Esophagus squamous epithelium (tissue), 5 donors: ENCODE measurements around the gene SNX10. TPM values are rescaled to one million over a fixed set of nuclear protein-coding genes. Genes with fewer than 3 reads are reported as not detected.

ENCODE experiments used
- DNase-seq: peaks from one replicate; lab custom pipeline; 2025; lab: John Stamatoyannopoulos, UW
- H3K27ac ChIP-seq, 4 donors: fragments of 200-600 bp; sonication (generic); one replicate each; pipeline ENCODE4 v1.5.1; 2016 to 2019; ENCODE audit warnings: mild to moderate bottlenecking in 1 of 4
- H3K27me3 ChIP-seq, 4 donors: fragments of 200-600 bp; sonication (generic); 1 replicate in 3 of 4; 2 replicates in 1 of 4; pipeline versions ENCODE4 v1.5.1 to v1.6.0; 2017 to 2021; ENCODE audit warnings: antibody characterized with exemption in 1 of 4
- H3K36me3 ChIP-seq, 3 donors: fragments of 200-600 bp; sonication (generic); one replicate each; pipeline ENCODE4 v1.5.1; 2016 to 2019
- H3K4me1 ChIP-seq, 3 donors: fragments of 200-600 bp; sonication (generic); one replicate each; pipeline ENCODE4 v1.5.1; 2017 to 2019
- H3K4me3 ChIP-seq, 4 donors: fragments of 200-600 bp; sonication (generic); 1 replicate in 3 of 4; 2 replicates in 1 of 4; pipeline ENCODE4 v1.5.1; 2016 to 2019; ENCODE audit warnings: mild to moderate bottlenecking in 2 of 4, moderate library complexity in 1 of 4
- H3K9me3 ChIP-seq, 3 donors: fragments of 200-600 bp; sonication (generic); one replicate each; pipeline ENCODE4 v1.5.1; 2016 to 2019
- POLR2A ChIP-seq, 4 donors: fragments of 450-650 bp; IDR thresholded peaks; one replicate each; pipeline ENCODE4 v1.6.1; 2017; ENCODE audit warnings: antibody characterized with exemption in 4 of 4, mild to moderate bottlenecking in 4 of 4, moderate library complexity in 3 of 4
- WGBS, 2 donors: methylation state at CpG; one replicate each; pipeline ENCODE4 v1.1.5; 2018; 5-methylcytosine and 5-hydroxymethylcytosine counted together
- intact Hi-C: fragments of 100-400 bp; cut with DNase I; formaldehyde crosslinking; loops from one replicate; pipeline ENCODE4 v1.15.0; 2022
- total RNA-seq, 4 donors: library from RNA; depleted of rRNA; stranded (reverse); fragments of >200 nt; gene quantifications; one replicate each; pipeline ENCODE4 v1.1.0, GENCODE V29; 2016
- TF ChIP-seq, protein P1 (sequence below), 6 experiments: fragments of 450-650 bp in 4 of 6; fragments of 200-600 bp in 2 of 6; sonication (generic) in 2 of 6; IDR thresholded peaks; one replicate each; pipeline ENCODE4 v1.5.1; 2016 to 2019; ENCODE audit warnings: antibody characterized with exemption in 6 of 6, mild to moderate bottlenecking in 4 of 6, moderate library complexity in 4 of 6
- donor health status: DM: yes; HTN: yes; CAD: no.

Gene SNX10
- total RNA-seq, 4 donors from 2014 or later = 2.7 to 7.4 (median 3.6) TPM; not detected in 1

DNA sequence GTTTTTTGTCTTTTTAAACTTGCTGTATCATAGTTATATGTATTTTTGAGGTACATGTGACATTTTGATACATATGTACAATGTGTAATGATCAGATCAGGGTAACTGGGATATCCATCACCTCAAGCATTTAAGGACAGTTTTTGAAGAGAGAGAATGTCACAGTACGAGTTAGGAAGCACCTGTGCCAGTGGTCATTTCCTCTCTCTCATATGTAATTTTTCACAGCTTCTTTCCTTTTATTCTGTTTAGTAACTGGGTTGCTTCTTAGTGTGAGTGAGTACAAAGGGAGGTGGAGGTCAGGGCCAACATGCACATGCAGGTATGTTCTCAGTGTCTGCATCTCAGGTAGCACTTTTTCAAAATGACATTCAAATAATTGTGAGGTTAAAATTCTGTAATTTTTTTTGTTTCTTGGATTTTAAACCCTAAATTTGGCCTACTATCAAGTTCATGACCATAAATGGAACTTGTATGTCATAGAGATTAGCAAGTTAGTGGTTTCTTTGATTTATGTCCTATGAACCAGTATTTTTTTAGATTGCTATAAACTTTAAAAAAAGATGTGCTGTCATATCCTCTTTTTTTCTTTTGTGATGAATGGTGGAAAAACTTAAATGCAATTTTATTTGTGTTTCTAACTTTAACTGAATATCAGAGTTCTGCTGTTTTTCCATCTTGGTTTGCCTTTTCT lies 42.7 kb downstream of the SNX10 start:
- Histone ChIP-seq H3K4me1 (no peaks in the 10 kb centered on the region), H3K27ac (no peak overlapping the region), H3K4me3 (no peak overlapping the region), H3K9me3 (no peaks in the 10 kb centered on the region), H3K27me3 (no peaks in the 10 kb centered on the region), H3K36me3 (no peaks in the 10 kb centered on the region)
- DNase-seq = no peak
- TF ChIP-seq POLR2A (IDR thresholded peaks at IDR 0.05) = no peak
- TF ChIP-seq, protein P1, sequence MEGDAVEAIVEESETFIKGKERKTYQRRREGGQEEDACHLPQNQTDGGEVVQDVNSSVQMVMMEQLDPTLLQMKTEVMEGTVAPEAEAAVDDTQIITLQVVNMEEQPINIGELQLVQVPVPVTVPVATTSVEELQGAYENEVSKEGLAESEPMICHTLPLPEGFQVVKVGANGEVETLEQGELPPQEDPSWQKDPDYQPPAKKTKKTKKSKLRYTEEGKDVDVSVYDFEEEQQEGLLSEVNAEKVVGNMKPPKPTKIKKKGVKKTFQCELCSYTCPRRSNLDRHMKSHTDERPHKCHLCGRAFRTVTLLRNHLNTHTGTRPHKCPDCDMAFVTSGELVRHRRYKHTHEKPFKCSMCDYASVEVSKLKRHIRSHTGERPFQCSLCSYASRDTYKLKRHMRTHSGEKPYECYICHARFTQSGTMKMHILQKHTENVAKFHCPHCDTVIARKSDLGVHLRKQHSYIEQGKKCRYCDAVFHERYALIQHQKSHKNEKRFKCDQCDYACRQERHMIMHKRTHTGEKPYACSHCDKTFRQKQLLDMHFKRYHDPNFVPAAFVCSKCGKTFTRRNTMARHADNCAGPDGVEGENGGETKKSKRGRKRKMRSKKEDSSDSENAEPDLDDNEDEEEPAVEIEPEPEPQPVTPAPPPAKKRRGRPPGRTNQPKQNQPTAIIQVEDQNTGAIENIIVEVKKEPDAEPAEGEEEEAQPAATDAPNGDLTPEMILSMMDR (IDR thresholded peaks at IDR 0.05) = no peak
- intact Hi-C loops = no loop called here
- 74 to 78% methylated on average over 1 of the region's 1 CpG for WGBS, 2 donors

DNA sequence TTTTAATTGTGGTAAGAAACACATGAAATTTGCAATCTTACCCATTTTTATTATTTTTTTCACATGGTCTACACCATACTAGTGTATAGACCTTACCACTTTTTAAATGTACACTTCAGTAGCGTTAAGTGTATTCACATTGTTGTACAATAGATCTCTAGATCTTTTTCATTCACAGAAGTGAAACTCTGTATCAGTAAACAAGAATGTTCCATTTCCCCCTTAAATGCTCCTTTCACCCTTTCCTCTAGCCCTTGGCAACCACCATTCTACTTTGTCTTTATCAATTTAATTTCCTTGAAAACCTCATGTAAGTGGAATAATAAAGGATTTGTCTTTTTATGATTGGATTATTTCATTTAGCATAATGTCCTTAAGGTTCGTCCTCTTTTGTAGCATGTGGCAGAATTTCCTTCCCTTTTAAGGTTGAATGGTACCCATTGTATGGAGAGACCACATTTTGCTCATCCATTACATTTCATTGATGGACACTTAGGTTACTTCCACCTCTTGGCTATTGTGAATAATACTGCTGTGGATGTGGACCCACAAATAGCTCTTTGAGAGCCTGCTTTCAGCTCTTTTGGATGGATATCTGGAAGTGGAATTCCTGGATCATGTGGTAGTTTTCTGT lies 45.7 kb downstream of the SNX10 start:
- Histone ChIP-seq H3K9me3 (no peaks in the 10 kb centered on the region), H3K27ac (no peak overlapping the region), H3K27me3 (no peaks in the 10 kb centered on the region), H3K4me3 (no peak overlapping the region), H3K4me1 (no peaks in the 10 kb centered on the region), H3K36me3 (no peaks in the 10 kb centered on the region)
- DNase-seq = no peak
- intact Hi-C loops = no loop called here
- TF ChIP-seq POLR2A (IDR thresholded peaks at IDR 0.05) = no peak
- TF ChIP-seq, protein P1 (IDR thresholded peaks at IDR 0.05) = no peak
- 46 to 78% methylated on average over 2 of the region's 2 CpGs for WGBS, 2 donors

DNA sequence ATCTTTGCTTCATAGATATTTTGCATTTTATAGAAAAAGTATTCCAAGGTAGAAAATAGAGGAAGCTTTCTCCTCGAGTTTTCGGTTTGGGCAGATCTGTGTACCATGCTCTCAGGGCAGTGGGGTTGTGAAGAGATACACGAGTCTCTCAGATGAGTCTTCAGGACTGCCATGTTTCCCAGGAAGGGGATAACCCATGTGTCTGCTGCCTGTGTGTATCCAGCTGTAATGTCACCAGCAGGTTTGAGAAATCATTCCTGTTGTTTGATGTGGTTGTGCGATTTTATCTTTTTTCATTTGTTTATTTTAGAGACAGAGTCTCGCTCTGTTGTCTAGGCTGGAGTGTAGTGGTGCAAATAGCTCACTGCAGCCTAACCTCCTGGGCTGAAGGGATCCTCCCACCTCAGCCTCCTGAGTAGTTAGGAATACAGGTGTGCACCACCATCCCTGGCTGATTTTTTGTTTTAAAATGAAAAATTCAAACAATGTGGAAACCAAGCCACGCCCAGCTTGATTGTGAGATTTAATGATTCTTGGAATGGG lies 48.9 kb downstream of the SNX10 start:
- no peak overlapping the region for H3K27ac ChIP-seq
- H3K27me3 ChIP-seq = no peaks in the 10 kb centered on the region
- no peaks in the 10 kb centered on the region for H3K9me3 ChIP-seq
- no peak overlapping the region for H3K4me3 ChIP-seq
- no peaks in the 10 kb centered on the region for H3K36me3 ChIP-seq
- intact Hi-C loops = no loop called here
- DNase-seq = no peak
- TF ChIP-seq, protein P1 (IDR thresholded peaks at IDR 0.05) = no peak
- TF ChIP-seq POLR2A (IDR thresholded peaks at IDR 0.05) = no peak
- H3K4me1 ChIP-seq = no peaks in the 10 kb centered on the region
- 80 to 91% methylated on average over 6 of the region's 6 CpGs for WGBS, 2 donors

DNA sequence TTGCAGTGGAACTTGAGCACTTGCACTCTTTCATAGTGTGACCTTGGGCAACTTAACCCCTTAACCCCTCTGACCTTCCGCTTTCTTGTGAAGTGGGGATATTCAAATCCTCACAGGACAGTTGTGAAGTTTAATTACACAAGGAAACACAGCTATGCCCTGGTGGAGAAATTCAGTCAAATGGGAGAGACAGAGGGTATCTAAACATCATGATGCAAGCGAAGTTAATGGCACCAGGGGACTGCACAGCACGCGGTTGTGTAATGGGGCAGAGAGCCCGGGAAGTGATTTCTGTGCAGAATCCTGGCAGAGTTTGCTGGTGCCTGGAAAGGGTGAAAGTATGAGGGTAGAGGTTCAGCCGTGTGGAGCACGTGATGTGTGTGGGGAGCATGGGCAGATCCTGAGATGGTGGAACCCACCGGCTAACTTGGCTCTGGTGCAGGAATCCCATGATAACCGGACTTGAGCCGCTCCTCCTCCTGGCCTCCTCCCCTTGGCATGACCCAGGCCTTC lies 51.7 kb downstream of the SNX10 start:
- peaks cover 0 to 18% (median 0%) of the 10 kb centered on the region in 3 donors for H3K4me1 ChIP-seq
- H3K36me3 ChIP-seq = no peaks in the 10 kb centered on the region
- TF ChIP-seq, protein P1 (IDR thresholded peaks at IDR 0.05) = no peak
- no peak for TF ChIP-seq POLR2A (IDR thresholded peaks at IDR 0.05)
- no peak overlapping the region for H3K27ac ChIP-seq
- WGBS, 2 donors = 90 to 95% methylated on average over 10 of the region's 10 CpGs
- intact Hi-C loops = no loop called here
- no peaks in the 10 kb centered on the region for H3K9me3 ChIP-seq
- H3K27me3 ChIP-seq = no peaks in the 10 kb centered on the region
- H3K4me3 ChIP-seq = no peak overlapping the region
- DNase-seq = no peak

DNA sequence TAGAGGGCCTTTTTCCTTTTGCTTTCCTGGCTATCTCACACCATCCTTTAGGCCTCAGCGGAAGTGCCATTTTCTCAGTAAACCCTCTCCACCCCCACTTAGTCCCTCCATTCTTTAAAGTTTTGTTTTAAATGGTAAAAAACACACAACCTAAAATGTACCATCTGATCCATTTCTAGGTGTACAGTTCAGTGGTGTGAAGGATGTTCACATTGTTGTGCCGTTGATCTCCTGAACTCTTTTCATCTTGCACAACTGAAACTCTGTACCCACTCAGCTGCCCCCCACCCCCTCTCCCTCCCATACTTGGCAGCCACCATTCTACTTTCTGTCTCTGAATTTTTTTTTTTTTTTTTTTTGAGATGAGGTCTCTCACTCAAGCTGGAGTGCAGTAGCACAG lies 52.2 kb downstream of the SNX10 start:
- no peaks in the 10 kb centered on the region for H3K9me3 ChIP-seq

More for the DNA sequence above, 52.2 kb downstream of the SNX10 start:
- Histone ChIP-seq H3K4me1 (peaks cover 0 to 22% (median 0%) of the 10 kb centered on the region in 3 donors), H3K27me3 (no peaks in the 10 kb centered on the region), H3K4me3 (no peak overlapping the region), H3K27ac (no peak overlapping the region), H3K36me3 (no peaks in the 10 kb centered on the region)
- TF ChIP-seq, protein P1 (IDR thresholded peaks at IDR 0.05) = no peak
- TF ChIP-seq POLR2A (IDR thresholded peaks at IDR 0.05) = no peak
- no peak for DNase-seq
- intact Hi-C loops = no loop called here
- WGBS, 2 donors = 97 to 100% methylated on average over 2 of the region's 2 CpGs
